HepG2 (cell line): ENCODE results near the gene SPACA9. TPM values are rescaled to one million over a fixed set of nuclear protein-coding genes. Genes with fewer than 3 reads are reported as not detected.

Experiments used
- ATAC-seq: fragments of 200-7000 bp; cut with Tn5 transposase; 3 replicates; pipeline ENCODE4 v1.9.1; 2020; ENCODE audit warnings: mild to moderate bottlenecking, moderate library complexity
- BruUV-seq: library from RNA; stranded (reverse); fragments of 400-500 nt; replicated peaks from 2 replicates; lab custom pipeline; 2021; lab: Mats Ljungman, UMichigan
- CTCF ChIA-PET: fragments of 300-600 bp; formaldehyde crosslinking; extraction: SDS; loops from one replicate; lab custom pipeline; 2021; ENCODE audit warnings: low total read pairs, inconsistent platforms, low intra/inter-chr PET ratio; lab: Yijun Ruan, JAX
- POLR2A ChIA-PET: fragments of 350-600 bp; sonication (Branson Sonifier 250); formaldehyde crosslinking; loops from one replicate; lab custom pipeline; 2020; ENCODE audit warnings: antibody characterized with exemption, inconsistent platforms; lab: Yijun Ruan, JAX
- DNase-seq: peaks from one replicate; pipeline ENCODE4 v3.0.0-alpha.2; 2015; ENCODE audit warnings: low spot score
- FAIRE-seq: peaks from 3 replicates; lab custom pipeline; 2011; peaks lifted over from hg19 to GRCh38; lab: Jason Lieb, UNC
- H2AFZ ChIP-seq: one replicate; pipeline ENCODE4 v1.6.1; 2011; ENCODE audit warnings: low read length, inconsistent platforms
- H3K27ac ChIP-seq: fragments of 300-600 bp; 3 replicates; pipeline ENCODE4 v1.8.0; 2011; ENCODE audit warnings: mixed run types, mild to moderate bottlenecking, mixed read lengths, low read length, inconsistent platforms; ENCODE audit not compliant: insufficient read depth; ENCODE audit errors: extremely low read length
- H3K27me3 ChIP-seq, 2 experiments: fragments of 200-600 bp in 1 of 2; 2 replicates in 1 of 2; 3 replicates in 1 of 2; pipeline versions ENCODE4 v1.6.0 to v1.8.0; 2011; ENCODE audit warnings: low read length in 2 of 2, mild to moderate bottlenecking in 2 of 2, moderate library complexity in 2 of 2, inconsistent platforms in 1 of 2; ENCODE audit not compliant: insufficient read depth in 2 of 2, control insufficient read depth in 1 of 2
- H3K36me3 ChIP-seq, 2 experiments: fragments of 200-600 bp in 1 of 2; replicated peaks in 1 of 2; 2 replicates in 1 of 2; 3 replicates in 1 of 2; pipeline versions ENCODE4 v1.5.1 to v1.8.0; 2011; ENCODE audit warnings: low read length in 2 of 2, inconsistent platforms in 1 of 2; ENCODE audit not compliant: insufficient read depth in 2 of 2, control insufficient read depth in 1 of 2
- H3K4me1 ChIP-seq: 2 replicates; pipeline ENCODE4 v1.5.1; 2012; ENCODE audit warnings: low read length, inconsistent platforms; ENCODE audit not compliant: insufficient read depth
- H3K4me2 ChIP-seq: 2 replicates; pipeline ENCODE4 v1.6.0; 2011; ENCODE audit warnings: low read depth, low read length, inconsistent platforms
- H3K4me3 ChIP-seq, 3 experiments: fragments of 200-600 bp in 1 of 3; sonication (generic), shearing (Covaris generic) in 1 of 3; replicated peaks in 1 of 3; 2 replicates each; pipeline ENCODE4 v1.5.1; 2011 to 2016; ENCODE audit warnings: low read length in 3 of 3, inconsistent platforms in 2 of 3, low read depth in 2 of 3, mild to moderate bottlenecking in 2 of 3, control low read depth in 1 of 3, mixed read lengths in 1 of 3; ENCODE audit not compliant: insufficient read depth in 1 of 3
- H3K79me2 ChIP-seq: one replicate; pipeline ENCODE4 v1.6.1; 2011; ENCODE audit warnings: low read length, inconsistent platforms; ENCODE audit not compliant: insufficient read depth
- H3K9ac ChIP-seq: 2 replicates; pipeline ENCODE4 v1.6.0; 2011; ENCODE audit warnings: mild to moderate bottlenecking, low read depth, low read length, inconsistent platforms; ENCODE audit not compliant: insufficient read depth
- H3K9me3 ChIP-seq: 2 replicates; pipeline ENCODE4 v1.5.1; 2012; ENCODE audit warnings: mild to moderate bottlenecking, low read length
- H4K20me1 ChIP-seq: 2 replicates; pipeline ENCODE4 v1.6.0; 2011; ENCODE audit warnings: inconsistent platforms, mild to moderate bottlenecking, low read length, moderate library complexity; ENCODE audit not compliant: insufficient read depth
- ISL2 ChIP-seq: sonication (generic); formaldehyde crosslinking; IDR thresholded peaks from 2 replicates; pipeline ENCODE4 v1.5.0; 2020; ENCODE audit warnings: missing genetic modification reagents
- ZNF263 ChIP-seq: sonication (generic); formaldehyde crosslinking; IDR thresholded peaks from 2 replicates; pipeline ENCODE4 v1.4.0; 2020; ENCODE audit warnings: missing genetic modification reagents
- WGBS: methylation state at CpG from one replicate; pipeline ENCODE4 v1.1.6; 2017; ENCODE audit warnings: low lambda C conversion rate; 5-methylcytosine and 5-hydroxymethylcytosine counted together
- in situ Hi-C: cut with HindIII; loops from 2 replicates; pipeline ENCODE4 v1.10.0; 2017; ENCODE audit warnings: low pct_unique_long_range_greater_than_20kb; ENCODE audit not compliant: extremely low pct_ligation_motif_present
- intact Hi-C: fragments of 100-400 bp; cut with micrococcal nuclease; formaldehyde crosslinking; loops from one replicate; pipeline ENCODE4 v1.10.0; 2022; ENCODE audit not compliant: unreplicated experiment
- polyA plus RNA-seq, 8 experiments: library from polyadenylated mRNA; depleted of rRNA in 3 of 8; stranded (reverse) in 7 of 8; unstranded in 1 of 8; fragments of >200 nt; fragmentation: Illumina TruSeq in 4 of 8; extraction: Trizol in 4 of 8; gene quantifications; 2 replicates each; pipeline versions ENCODE4 v1.2.1 to v1.2.3, GENCODE V29; 2011 to 2016; ENCODE audit warnings: low read depth in 4 of 8, missing spikeins in 1 of 8, mixed read lengths in 1 of 8; ENCODE audit not compliant: insufficient read depth in 1 of 8
- total RNA-seq, 5 experiments: library from RNA; depleted of rRNA; stranded (reverse); fragments of >200 nt; fragmentation: Illumina TruSeq; extraction: Trizol; gene quantifications; 2 replicates each; pipeline ENCODE4 v1.2.3, GENCODE V29; 2016; ENCODE audit warnings: low read depth in 1 of 5
- TF ChIP-seq, protein P1 (sequence below): fragments of 450-650 bp; IDR thresholded peaks from 2 replicates; pipeline ENCODE4 v1.6.1; 2017; ENCODE audit warnings: mild to moderate bottlenecking

SPACA9 gene
- total and polyA plus RNA-seq, 2 of the 13 experiments (the other 11 are each of a cell fraction or from before 2014, with no cell fraction given) = 0.15 to 0.38 TPM

DNA sequence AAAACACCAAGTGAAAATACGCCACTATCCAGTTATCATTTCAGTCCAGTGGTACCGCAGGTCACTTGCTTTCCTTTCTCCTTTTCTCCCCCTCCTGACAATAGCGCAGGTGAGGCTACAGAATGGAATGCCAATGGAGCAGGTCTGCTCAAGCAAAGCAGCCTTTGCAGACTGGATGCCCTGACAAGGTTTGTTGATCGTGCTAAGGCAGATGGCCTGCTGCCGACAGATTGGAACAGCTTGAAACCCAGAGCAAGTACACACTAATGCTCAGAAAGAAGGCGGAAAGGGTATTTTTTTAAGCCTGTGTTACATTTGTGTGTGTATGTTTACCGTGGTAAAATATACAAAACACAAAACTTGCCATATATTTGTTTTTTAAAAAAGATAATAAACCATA is 19.4 kb downstream of the SPACA9 start:
- Histone ChIP-seq H3K36me3 (peaks cover 32 to 68% of the 10 kb centered on the region in 2 experiments), H3K4me2 (no peak overlapping the region), H3K9ac (no peak overlapping the region), H3K27me3 (no peaks in the 10 kb centered on the region), H3K79me2 (no peaks in the 10 kb centered on the region), H3K4me1 (0 out of 2 replicates have a peak, but pooled peaks cover 5% of the 10 kb centered on the region), H3K4me3 (no peak overlapping the region), H3K9me3 (no peaks in the 10 kb centered on the region), H2AFZ (no peak overlapping the region), H4K20me1 (no peaks in the 10 kb centered on the region; the same call in 1 of the 2 replicates), H3K27ac (no peak overlapping the region)
- no peak for DNase-seq
- no TSS peak for BruUV-seq
- ATAC-seq = no peak
- in situ Hi-C loops (no loop called here), intact Hi-C loops (no loop called here)
- ChIA-PET POLR2A (no interaction called here), CTCF (no interaction called here)
- FAIRE-seq = no peak
- TF ChIP-seq, protein P1, sequence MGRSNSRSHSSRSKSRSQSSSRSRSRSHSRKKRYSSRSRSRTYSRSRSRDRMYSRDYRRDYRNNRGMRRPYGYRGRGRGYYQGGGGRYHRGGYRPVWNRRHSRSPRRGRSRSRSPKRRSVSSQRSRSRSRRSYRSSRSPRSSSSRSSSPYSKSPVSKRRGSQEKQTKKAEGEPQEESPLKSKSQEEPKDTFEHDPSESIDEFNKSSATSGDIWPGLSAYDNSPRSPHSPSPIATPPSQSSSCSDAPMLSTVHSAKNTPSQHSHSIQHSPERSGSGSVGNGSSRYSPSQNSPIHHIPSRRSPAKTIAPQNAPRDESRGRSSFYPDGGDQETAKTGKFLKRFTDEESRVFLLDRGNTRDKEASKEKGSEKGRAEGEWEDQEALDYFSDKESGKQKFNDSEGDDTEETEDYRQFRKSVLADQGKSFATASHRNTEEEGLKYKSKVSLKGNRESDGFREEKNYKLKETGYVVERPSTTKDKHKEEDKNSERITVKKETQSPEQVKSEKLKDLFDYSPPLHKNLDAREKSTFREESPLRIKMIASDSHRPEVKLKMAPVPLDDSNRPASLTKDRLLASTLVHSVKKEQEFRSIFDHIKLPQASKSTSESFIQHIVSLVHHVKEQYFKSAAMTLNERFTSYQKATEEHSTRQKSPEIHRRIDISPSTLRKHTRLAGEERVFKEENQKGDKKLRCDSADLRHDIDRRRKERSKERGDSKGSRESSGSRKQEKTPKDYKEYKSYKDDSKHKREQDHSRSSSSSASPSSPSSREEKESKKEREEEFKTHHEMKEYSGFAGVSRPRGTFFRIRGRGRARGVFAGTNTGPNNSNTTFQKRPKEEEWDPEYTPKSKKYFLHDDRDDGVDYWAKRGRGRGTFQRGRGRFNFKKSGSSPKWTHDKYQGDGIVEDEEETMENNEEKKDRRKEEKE = no peak
- TF ChIP-seq ZNF263 (CRISPR knock-in tag) = no peak
- no peak for TF ChIP-seq ISL2 (CRISPR knock-in tag)
- 95% methylated on average over 7 of the region's 7 CpGs for WGBS
